ENCODE data around the gene RNASEL.
A peak's percentile ranks its signal among the peaks of the same experiment; 100 is the strongest.
"Not testable (repeated sequence)": the region's sequence is repeated elsewhere in the genome, so short reads cannot be mapped to it uniquely, and the experiment has no call there.

The RNASEL gene

GRCh38 chr1:182588500-182589396, at the start of gene RNASEL:
Gene RNASEL (minus strand): TSS chr1:182589256. CDS start chr1:182586806, 2,450 bp downstream.
- TF ChIP-seq CTCF (IDR thresholded peaks at IDR 0.05), result no peak
- H3K4me3 ChIP-seq, result peak within 1 kb of the TSS; percentile 70
- peak; percentile 89 for DNase-seq (ENCODE audit: low spot score)
- peak within 1 kb of the TSS; percentile 81 to 94 for H3K27ac ChIP-seq

- H3K27ac ChIP-seq, result no peak overlapping the region
- H3K4me3 ChIP-seq, result no peak overlapping the region
- DNase-seq (ENCODE audit: low spot score), result no peak
- no peak for TF ChIP-seq CTCF (IDR thresholded peaks at IDR 0.05)
Observed at GRCh38 chr1:182637769-182638168, 48.7 kb upstream of the RNASEL start.

- Histone ChIP-seq H3K27ac (no peak overlapping the region), H3K4me3 (no peak overlapping the region)
- no peak for DNase-seq (ENCODE audit: low spot score)
- TF ChIP-seq CTCF (IDR thresholded peaks at IDR 0.05), result no peak
Observed at GRCh38 chr1:182635871-182636270, 46.8 kb upstream of the RNASEL start.

GRCh38 chr1:182634306-182635072, 45.4 kb upstream of the RNASEL start:
- DNase-seq (ENCODE audit: low spot score), result no peak
- no peak overlapping the region for H3K27ac ChIP-seq
- no peak for TF ChIP-seq CTCF (IDR thresholded peaks at IDR 0.05)
- H3K4me3 ChIP-seq, result no peak overlapping the region

- Histone ChIP-seq H3K27ac (no peak overlapping the region), H3K4me3 (no peak overlapping the region)
- DNase-seq (ENCODE audit: low spot score), result no peak
- no peak for TF ChIP-seq CTCF (IDR thresholded peaks at IDR 0.05)
Observed at GRCh38 chr1:182633657-182634281, 44.7 kb upstream of the RNASEL start.

- no peak for TF ChIP-seq CTCF (IDR thresholded peaks at IDR 0.05)
- DNase-seq (ENCODE audit: low spot score), result no peak
- Histone ChIP-seq H3K27ac (no peak overlapping the region), H3K4me3 (no peak overlapping the region)
Observed at GRCh38 chr1:182633031-182633430, 44.0 kb upstream of the RNASEL start.

- not testable (repeated sequence) for DNase-seq (ENCODE audit: low spot score); H3K4me3 ChIP-seq; H3K27ac ChIP-seq
Observed at GRCh38 chr1:182632441-182632857, 43.4 kb upstream of the RNASEL start.
